Stimulated activated CD8-positive, alpha-beta memory T cell treated with anti-CD3 and anti-CD28 coated beads, Interleukin-15, amount 100 ng/mL, for 4 hours (primary cell): ENCODE measurements around the gene MAP1LC3B.

Experiments used
- DNase-seq, 2 donors: peaks; one replicate each; pipeline ENCODE4 v3.0.0-alpha.2; 2020; ENCODE audit warnings: low read depth in 2 of 2

MAP1LC3B gene

DNA sequence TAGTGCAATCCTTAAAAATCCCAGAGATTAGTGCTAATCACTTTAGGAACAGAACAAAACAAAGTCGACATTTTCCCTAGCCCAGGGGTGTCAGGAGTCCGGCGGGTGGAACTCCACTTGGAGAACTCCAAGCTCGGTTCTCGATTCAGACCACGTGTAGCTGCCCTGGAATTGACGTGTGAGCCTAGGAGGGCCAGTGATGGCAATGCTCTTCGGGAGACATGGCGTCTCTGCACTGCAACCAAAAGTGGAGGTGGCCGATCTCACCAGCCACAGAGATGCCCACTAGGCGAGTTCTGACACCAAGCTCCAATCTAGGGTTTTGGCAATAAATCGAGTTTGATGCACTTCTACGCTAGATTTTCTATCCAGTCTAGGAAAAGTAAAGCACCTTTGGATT, 17.6 kb downstream of the MAP1LC3B start:
- no peak for DNase-seq

DNA sequence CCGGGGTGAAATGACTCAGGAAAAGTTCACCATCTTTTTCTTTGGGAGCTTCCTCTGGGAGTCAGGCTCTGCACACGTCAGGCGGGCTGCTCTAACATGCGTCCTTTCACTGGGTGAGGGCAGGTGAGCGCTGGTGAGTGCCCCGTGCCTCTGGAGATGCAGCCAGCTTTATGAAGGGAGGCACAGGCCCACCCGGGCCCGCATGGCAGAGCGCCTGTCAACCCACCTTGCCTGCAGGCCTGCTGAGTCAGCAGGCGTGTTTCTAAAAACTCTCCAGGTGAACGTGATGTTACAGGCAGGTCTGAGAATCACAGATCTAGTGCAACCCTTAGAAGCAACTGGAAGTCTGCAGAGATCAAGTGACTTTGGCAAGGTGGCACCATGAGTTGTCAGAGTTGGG, 18.4 kb downstream of the MAP1LC3B start:
- no peak for DNase-seq

DNA sequence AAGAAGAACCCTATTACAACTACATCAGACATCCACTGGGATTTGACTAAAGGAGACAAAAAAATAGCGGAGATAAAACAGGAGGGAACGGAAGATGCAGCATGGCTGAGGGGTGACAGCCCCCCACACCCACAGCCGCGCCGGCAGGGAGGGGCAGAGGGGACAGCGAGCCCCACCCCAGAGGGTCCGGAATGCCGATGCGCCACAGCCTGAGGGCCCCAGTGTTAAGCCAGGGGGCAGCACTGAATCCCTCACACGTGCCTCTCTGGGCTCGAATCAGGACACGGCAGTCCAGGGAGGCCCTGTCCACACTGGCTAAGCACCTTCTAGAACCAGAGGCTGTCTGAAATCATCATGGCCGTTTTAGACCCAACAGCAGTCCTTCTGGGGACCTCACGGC, 18.8 kb downstream of the MAP1LC3B start:
- DNase-seq, result no peak

DNA sequence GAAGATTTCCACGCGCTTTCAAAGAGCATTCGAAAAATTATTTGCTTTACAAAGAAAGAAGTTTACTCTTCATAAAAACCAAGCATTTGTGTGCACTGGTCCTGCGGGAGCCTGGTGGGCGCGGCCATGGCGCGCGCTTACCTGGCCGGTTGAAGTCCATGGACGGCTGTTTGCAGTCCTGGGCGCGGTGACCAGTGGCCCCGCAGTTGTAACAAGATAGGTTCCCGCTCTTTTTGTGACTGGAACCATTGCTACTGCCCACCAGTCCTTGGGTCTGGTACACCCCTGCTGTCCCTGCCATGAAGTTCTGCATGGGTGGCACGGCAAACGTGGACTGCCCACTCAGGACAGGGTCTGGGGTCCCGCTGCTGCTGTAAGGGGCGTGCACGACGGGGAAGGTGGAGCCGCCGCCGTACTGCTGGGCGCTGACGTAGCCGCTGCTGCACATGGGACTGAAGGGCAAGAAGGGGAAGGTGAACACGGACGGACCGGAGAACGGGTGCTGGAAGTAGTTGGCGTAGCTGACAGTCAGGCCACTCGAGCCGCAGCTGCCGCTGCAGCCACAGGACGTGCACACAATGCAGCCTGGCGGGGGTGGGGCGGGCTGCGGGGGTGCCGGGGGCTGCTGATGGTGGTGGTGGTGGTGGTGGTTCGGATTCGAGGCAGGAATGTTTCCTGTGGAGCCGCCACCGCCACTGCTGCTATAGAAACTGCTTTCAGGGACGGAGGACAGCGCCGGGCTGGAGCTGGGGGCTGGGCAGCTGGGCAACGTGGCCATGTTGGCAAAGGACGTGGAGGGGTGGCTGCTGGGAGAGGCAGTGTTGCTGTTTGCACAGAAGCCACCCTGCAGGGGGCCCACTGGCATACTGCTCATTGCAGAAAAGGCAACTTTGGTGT, 19.5 kb downstream of the MAP1LC3B start:
- DNase-seq, result no peak

DNA sequence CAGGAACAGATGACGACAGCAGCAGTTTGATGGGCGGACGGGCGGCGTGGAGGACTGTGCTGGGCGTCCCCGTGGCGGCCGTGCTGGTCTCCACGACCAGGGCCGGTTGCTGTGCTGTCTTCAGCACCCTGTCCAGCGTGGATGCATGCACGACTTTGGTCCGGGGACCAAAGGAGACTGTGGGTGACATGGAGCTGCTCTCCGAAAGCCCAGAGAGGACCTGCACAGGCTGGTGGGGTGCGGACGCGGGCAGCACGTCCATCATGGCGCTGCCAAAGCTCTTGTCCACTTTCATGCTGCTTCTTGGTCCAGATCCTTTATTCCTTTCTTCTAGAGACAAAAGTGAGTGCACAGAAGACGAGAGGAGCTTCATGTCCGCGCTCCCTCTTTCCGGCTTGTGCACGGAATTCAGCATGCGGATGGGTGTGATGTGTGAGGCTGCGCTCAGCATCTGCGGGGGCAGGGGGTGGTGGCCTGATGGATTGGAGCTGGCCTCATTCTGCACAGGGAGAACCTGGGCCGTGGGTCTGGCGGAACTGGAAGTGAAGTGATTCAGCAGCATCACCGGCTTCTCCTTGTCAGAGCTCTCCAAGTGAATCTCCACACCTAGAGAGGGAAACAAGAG, 20.3 kb downstream of the MAP1LC3B start:
- DNase-seq, result no peak

DNA sequence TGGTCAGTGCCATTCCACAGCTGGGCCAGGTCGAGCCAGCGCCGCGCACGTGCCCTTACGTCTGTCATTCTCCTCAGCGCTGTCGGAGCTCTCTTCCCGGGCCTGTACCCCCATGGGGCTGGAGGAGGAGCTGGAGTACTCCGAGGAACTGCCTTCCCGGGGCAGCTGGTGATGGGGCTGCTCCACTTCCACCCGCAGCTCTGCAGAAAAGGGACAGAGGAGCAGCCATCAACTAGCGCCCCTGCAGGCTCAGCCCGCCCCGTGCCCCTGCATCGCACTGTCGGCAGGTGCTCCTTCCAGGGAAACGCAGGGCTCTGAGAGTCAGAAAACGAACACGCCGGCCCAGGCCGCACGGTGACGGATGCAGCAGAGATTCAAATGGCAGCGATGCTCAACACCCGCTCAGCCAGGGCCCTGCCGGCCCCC, 20.9 kb downstream of the MAP1LC3B start:
- no peak for DNase-seq

DNA sequence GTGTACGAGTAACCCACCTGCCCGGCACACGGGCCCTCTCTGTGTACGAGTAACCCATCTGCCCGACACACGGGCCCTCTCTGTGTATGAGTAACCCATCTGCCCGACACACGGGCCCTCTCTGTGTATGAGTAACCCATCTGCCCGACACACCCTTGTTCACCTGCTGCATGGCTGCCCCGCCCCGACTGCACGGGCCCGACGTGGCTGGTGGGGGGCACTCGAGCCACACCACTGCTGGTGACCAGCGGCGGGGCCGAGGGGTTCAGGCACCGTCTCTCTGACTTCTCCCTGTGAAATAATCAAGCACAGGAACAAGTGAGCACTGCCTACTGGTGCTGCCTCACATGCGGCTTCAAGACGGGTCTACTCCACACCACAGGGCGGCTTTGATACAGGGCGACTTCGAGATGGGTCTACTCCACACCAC, 22.1 kb downstream of the MAP1LC3B start:
- DNase-seq, result no peak

DNA sequence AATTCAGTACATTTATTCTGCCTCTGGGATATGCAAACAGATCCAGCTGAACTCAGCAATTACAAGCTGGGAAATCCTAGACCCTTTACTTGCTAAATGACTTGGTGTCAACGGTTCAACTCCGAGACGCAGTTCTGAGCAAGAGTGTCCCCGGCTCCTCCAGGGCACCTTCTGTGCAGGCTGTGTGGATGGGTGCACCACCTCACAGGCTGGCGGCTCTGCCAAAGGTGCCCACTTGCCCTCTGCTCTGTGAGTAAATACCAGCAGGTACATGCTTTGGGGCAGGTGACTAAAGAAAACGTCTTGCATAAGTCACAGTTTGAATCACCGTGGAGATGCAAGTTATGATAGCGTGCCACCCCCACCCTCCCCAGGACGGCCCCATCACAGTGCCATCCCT, 23.3 kb downstream of the MAP1LC3B start:
- no peak for DNase-seq

DNA sequence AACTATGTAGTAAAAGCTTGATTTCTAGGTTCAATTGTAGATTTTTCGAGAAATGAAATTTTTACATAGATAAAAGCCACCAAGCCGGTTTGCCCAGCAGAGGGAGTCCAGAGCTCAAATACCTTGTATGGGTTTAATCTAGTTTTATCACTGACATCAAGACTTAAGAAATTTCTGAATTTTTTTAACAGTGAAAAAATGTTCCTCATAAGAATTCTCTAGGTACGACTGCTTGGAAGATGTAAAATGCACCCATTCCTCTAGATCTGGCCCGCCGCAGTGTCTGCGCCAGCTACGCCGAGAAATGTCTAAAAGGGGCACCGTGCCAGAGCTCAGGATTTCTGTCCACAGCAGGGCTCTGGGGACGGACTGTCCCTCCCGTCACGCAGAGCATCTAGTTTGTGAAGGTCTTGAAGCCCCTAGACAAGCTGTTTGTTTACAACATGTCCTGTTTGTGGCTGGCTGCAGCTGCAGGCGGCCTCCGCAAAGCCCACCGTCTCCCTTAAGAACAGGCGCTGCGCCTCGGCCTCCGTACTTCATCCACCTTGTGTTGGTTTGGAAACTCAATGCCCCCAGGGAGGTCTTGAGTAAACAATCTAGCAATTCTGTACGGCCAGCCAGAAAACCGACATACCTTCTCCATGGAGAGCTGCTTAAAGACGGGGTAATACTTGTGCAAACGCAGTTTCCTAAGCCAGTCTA, 24.8 kb downstream of the MAP1LC3B start:
- DNase-seq, result no peak

DNA sequence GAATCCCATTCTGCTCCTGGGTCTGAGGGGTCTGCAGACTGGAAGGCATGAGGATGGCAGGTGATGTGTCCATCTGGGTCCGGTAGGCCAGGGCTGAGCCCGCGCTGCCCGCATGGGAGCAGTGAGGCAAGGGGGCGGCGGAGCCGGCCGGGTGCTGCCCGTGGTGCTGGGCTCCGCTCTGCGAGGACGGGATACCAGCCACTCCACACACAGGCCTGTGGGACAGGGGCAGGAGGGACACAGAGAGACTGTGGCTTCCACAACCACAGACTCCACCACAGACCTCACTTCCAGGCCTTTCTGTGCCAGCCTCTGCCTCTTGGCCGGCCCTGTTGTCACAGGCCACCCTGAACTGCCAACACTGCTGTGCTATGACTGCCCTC, 25.4 kb downstream of the MAP1LC3B start:
- no peak for DNase-seq

DNA sequence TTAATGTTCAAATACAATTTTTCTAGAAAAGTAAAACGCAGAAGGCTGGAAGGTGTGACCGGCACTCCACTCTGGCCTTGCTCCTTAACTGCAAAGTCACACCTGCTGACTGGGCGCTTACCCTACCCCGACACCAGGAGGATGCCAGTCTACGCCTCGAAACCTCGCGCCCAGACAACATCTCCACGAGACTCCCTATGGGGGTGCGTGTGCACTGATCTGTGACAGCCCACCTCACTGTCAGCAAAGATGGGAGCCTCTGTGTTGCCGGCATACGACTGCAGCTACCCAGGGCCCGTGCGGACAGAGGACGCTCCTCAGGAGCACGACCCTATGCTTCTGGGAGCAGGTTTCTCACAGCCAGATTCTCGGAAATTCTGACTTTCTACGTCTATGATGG, 26.1 kb downstream of the MAP1LC3B start:
- no peak for DNase-seq

DNA sequence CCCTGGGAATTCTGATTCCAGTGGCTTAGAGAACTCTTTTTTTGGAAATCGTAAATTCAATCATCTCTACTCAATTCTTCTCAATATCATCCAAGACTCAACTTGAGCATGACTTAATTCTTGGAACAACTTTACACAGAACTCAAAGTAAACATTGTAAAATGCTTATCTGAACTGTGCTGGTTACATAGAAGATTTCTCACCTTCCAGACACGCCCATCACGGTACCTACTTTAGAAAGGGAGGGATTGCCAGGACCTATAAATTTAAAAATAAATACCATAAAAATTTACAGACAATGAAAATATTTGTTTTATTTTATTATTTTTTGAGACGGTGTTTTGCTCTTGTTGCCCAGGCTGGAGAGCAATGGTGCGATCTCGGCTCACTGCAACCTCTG, 26.5 kb downstream of the MAP1LC3B start:
- no peak for DNase-seq

DNA sequence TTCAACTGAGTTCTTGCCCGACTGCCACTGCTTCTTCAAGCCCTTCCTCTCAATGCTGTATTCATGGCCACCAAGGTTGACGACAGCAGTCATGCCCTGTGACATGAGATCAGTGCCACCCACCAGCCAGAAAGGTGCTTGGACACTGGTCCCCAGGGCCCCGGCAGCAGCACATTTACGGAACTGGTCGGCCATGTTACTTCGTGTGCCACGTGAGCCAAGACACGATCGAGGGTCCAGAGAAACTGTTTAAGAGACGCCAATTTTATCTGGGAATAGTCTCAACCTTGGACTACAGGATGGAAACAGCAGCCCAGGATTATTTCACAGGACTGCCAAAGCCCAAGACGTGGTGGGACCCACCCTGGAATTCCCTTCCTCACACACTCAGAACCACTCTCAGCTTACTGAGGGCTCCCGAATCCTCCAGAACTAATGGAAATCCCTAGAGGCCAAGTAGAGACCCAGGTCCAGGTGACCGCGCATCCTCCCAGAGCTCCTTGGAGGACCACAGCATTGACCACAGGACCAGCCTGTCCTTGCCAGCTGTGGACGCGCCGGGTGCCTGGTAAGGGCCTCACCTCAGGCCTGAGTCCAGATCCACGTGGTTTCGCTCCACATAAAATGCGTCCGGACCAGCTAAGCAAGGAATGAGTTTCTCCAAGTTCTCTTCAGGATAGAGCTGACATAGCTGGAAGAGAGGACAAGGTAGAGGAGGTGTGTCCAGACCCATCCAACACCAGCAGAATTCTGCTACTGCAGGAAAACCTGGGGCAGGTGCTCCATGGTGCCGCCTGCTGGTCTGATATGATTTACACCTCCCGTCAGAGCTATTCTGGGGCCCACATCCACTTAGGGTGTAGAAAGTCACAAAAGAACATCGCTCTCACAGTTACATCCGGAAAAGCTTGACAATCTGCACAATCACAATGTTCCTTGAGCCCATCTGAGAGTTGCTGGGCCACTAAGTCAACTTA, 28.2 kb downstream of the MAP1LC3B start:
- no peak for DNase-seq

DNA sequence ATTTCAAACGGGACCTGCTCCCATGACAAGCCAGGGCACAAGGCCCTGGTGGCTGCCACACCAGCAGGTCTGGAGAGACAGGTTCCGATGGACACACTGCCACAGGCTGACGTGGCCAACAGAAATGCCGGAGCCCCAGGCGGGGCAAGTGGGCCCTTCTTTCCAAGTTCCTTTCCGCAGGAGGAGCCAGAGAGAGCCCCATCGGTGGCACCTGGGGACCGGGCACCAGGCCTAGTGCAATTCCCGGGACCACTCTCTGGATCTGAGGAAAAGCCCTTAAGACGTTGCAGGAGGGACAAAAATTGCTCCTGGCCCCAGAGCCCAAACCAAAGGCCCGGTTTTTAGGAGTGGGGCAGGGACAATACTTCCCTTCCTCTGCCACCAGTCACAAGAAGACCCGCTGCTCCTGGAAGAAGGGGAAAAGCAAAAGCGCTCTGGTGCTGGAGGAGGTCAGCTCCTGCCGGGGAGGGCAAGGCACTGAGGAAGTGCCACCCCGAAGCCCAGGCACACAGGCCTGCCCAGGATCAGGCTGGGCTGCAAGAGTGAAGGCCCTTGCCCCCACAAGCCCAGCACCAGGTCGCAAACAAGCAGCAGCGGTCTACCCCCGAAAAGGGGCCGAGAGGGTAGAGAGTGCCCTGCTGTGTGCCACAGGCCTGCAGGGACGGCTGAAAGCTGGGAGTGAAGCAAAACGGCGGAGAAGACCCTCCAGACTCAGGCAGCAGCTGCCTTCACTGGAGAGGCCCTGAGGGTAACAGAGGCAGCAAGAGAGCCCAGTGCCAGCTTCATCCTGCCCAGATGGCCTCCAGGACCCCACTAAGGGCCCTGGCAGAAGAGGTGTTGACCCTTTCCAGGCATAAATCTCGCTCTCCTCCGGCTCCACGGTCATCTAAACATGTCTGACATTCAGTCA, 29.1 kb downstream of the MAP1LC3B start:
- DNase-seq, result no peak

DNA sequence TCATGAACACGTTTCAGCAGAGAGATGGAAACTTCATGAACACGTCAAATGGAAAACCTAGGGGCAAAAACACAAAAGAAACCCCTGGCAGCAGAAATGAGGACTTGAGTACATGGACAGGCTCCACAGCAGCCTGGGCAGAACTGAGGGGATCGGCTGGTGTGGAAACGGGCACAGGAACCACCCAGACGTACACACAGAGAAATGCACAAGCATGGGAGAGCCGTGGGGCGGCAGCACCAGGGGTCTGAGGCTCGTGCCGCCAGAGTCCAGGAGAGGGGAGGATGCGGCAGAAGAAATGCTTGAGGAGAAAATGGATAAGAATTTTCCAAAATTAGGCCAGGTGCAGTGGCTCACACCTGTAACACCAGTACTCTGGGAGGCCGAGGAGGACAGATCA, 30.0 kb downstream of the MAP1LC3B start:
- DNase-seq, result no peak

DNA sequence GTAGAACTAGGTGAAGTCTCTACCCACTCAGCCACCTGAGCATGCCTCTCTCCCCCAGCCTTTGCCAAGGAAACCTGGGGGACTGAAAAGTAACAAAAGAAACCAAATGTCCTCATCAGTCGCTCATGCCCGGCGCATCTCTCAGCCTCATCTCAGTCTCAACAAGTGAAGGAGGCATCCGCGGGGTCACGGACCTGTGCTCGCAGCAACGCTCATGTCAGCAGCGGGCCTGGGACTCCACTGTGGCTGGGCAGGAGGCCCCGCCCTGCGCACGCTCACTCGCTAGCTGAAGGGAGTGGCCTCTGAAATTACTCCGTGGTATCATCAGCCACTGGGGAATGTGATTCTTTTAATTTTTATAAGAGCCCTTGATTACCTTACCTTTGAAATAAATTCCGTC, 31.3 kb downstream of the MAP1LC3B start:
- no peak for DNase-seq

DNA sequence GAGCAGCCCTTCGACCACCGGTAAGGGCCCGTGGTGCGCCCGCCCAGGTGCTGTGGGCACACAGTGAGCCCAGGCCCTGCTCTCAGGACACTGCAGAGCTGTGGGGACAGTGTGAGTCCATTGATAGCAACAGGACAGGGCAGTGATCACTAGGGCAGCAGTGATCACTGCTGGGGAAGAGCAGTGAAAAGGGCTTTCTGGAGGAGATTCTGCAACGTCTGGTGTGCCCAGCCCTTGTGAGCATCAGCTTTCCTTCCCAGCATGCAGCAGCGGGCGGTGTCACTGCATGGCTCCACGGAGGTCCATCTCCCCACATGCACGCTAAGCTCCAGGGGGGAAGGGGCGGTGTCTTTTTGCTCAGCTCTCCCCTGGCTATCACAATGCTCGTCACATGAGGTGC, 32.1 kb downstream of the MAP1LC3B start:
- no peak for DNase-seq

DNA sequence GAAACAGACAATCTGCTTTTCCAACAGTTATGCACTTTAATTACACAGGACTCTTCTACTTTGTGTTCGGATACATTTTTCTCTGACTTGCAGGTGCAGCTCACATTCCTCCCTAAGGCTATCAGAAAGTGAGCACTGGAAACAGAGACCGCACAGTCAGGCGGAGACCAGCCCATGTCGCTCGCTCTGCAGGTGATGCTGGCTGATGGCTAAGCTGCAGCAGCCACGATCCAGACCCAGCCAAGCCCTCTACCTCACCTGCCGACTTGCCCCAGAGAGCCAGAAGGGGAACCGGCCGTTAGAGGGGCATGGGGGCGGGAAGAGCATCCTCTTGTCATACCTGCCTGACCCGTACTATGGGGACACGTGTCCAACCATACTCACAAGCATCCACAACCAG, 33.8 kb downstream of the MAP1LC3B start:
- no peak for DNase-seq

DNA sequence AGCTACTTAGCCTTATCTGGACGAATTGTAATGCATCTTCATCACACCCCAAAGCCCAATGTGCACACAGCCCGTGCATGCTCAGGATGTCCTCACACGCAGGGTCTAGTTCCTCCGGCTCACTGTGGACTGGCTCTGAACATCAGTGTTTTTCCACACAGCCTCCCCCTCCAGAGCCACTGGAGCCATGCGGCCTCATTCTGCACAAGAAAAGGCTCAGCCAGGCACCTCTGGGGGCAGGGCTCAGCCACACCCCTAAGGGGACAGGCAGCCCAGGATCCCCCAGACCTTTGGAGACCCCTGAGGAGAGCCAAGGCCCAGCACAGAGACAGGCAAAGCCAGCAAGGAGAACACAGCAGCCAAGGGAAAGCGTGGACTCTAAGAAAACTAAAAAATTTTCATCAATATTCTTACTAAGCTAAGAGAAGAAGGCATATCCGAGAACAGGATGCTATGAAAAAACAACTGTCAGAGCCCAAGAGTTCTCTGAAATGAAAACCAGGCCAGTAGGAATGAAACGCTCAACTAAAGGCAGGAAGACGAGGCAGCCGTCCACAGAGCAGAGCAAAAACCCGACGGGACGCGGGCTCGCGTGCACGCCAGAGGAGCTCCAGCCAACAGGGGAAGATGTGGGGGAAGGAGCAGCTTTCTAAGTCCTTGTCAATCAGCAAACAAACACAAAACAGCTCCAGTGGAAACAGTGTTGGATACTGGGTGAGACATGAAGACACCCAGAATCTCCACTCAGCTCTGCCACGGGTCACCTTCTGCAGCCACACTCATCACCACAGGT, 34.5 kb downstream of the MAP1LC3B start:
- DNase-seq, result no peak

DNA sequence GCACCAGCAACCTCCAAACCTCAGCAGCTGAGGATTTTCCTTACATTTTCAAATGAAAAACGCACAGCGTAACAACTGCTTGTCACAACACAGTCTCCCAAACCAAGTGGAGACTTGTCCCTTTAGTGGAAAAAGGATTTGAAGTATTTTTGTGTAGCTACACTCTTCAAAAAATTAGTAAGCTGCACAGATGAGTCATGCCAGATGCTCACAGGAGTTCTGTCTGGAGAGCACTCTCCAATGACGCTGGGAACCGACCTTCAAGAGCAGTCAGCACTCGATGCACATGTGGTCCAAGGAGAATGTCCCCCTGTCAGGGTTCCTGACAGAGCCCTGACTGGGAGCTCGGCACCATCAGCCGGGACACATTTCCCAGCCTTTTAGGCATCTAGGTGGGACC, 39.8 kb downstream of the MAP1LC3B start:
- no peak for DNase-seq
